Body of pancreas (tissue), 4 donors: Measurements from ENCODE around the gene C11orf98. TPM values are rescaled to one million over a fixed set of nuclear protein-coding genes. Genes with fewer than 3 reads are reported as not detected.
A peak's percentile ranks its signal among the peaks of the same experiment; 100 is the strongest.
"Not testable (repeated sequence)": the region's sequence is repeated elsewhere in the genome, so short reads cannot be mapped to it uniquely, and the experiment has no call there.

Source experiments
- ATAC-seq: fragments of 150-250 bp; one replicate; pipeline ENCODE4 v1.9.1; 2016
- DNase-seq, 4 donors: peaks; one replicate each; pipeline ENCODE4 v3.0.0-alpha.2; 2019
- H3K27ac ChIP-seq, 4 donors: fragments of 200-600 bp; sonication (generic); 1 replicate in 3 of 4; 2 replicates in 1 of 4; pipeline versions ENCODE4 v1.5.1 to v1.6.1; 2016 to 2019; ENCODE audit warnings: mild to moderate bottlenecking in 1 of 4, mixed read lengths in 1 of 4, moderate library complexity in 1 of 4
- H3K27me3 ChIP-seq, 2 donors: fragments of 200-600 bp; sonication (generic); one replicate each; pipeline ENCODE4 v1.6.0; 2016; ENCODE audit warnings: mild to moderate bottlenecking in 1 of 2
- H3K36me3 ChIP-seq, 2 donors: fragments of 200-600 bp; sonication (generic); replicated peaks in 1 of 2; 2 replicates each; pipeline ENCODE4 v1.5.1; 2016; ENCODE audit warnings: low read depth in 2 of 2; ENCODE audit not compliant: insufficient read depth in 1 of 2
- H3K4me1 ChIP-seq: fragments of 200-600 bp; sonication (generic); one replicate; pipeline ENCODE4 v1.6.0; 2016
- H3K4me3 ChIP-seq, 2 donors: fragments of 200-600 bp; sonication (generic); 1 replicate in 1 of 2; 2 replicates in 1 of 2; pipeline ENCODE4 v1.5.1; 2016 to 2019
- H3K9me3 ChIP-seq, 3 donors: fragments of 200-600 bp; sonication (generic); 1 replicate in 2 of 3; 2 replicates in 1 of 3; pipeline ENCODE4 v1.5.1; 2016
- CTCF ChIP-seq, 7 experiments: fragments of 450-650 bp in 4 of 7; fragments of 200-600 bp in 3 of 7; sonication (generic) in 3 of 7; IDR thresholded peaks; one replicate each; pipeline ENCODE4 v1.5.1; 2016 to 2019; ENCODE audit warnings: antibody characterized with exemption in 7 of 7
- POLR2A ChIP-seq, 3 donors: fragments of 450-650 bp; IDR thresholded peaks; one replicate each; pipeline ENCODE4 v1.6.1; 2016; ENCODE audit warnings: antibody characterized with exemption in 3 of 3, mild to moderate bottlenecking in 2 of 3
- WGBS, 2 donors: methylation state at CpG; one replicate each; pipeline ENCODE4 v1.1.5; 2017; 5-methylcytosine and 5-hydroxymethylcytosine counted together
- intact Hi-C: fragments of 100-400 bp; cut with DNase I; formaldehyde crosslinking; loops from one replicate; pipeline ENCODE4 v1.15.1; 2023
- total RNA-seq, 2 donors: library from RNA; depleted of rRNA; stranded (reverse); fragments of >200 nt; gene quantifications; one replicate each; pipeline ENCODE4 v1.1.0, GENCODE V29; 2016

The C11orf98 gene
- total RNA-seq, 2 donors from 2014 or later: 18.2 to 24.4 TPM

GRCh38 chr11:62702246-62702645 is 37.2 kb upstream of the C11orf98 start:
- Histone ChIP-seq H3K4me3 (no peak overlapping the region), H3K4me1 (peaks cover 23% of the 10 kb centered on the region), H3K27ac (no peak overlapping the region), H3K36me3 (peaks cover 0 to 2% of the 10 kb centered on the region in 2 donors), H3K9me3 (no peaks in the 10 kb centered on the region), H3K27me3 (no peaks in the 10 kb centered on the region)
- WGBS, 2 donors: 86 to 95% methylated on average over 11 of the region's 11 CpGs
- no peak for TF ChIP-seq CTCF (IDR thresholded peaks at IDR 0.05)
- no peak for TF ChIP-seq POLR2A (IDR thresholded peaks at IDR 0.05)
- ATAC-seq: no peak
- DNase-seq: no peak
- intact Hi-C loops: no loop called here

GRCh38 chr11:62694455-62695167 is 29.6 kb upstream of the C11orf98 start:
- H3K27ac ChIP-seq: no peak overlapping the region
- DNase-seq (peak; percentile 82 to 88 (median 84)), ATAC-seq (peak; percentile 82)
- H3K4me3 ChIP-seq: no peak overlapping the region
- H3K9me3 ChIP-seq: no peaks in the 10 kb centered on the region
- intact Hi-C loops: loop anchor here (10.0 kb wide), 1 partner anchor 280 kb away; the partner anchor contains the start of gene SCGB1A1
- no peaks in the 10 kb centered on the region for H3K4me1 ChIP-seq
- peaks cover 0 to 4% of the 10 kb centered on the region in 2 donors for H3K36me3 ChIP-seq
- H3K27me3 ChIP-seq: no peaks in the 10 kb centered on the region
- 39 to 49% methylated on average over 14 of the region's 14 CpGs for WGBS, 2 donors
- TF ChIP-seq CTCF (IDR thresholded peaks at IDR 0.05) (peak; percentile 59 to 79 (median 74)), POLR2A (IDR thresholded peaks at IDR 0.05) (no peak)

GRCh38 chr11:62693624-62694023 is 28.6 kb upstream of the C11orf98 start:
- not testable (repeated sequence) for H3K4me1 ChIP-seq, H3K4me3 ChIP-seq, ATAC-seq, DNase-seq, H3K27me3 ChIP-seq, H3K27ac ChIP-seq, H3K36me3 ChIP-seq, H3K9me3 ChIP-seq
- 66 to 83% methylated on average over 4 of the region's 4 CpGs for WGBS, 2 donors
- intact Hi-C loops: loop anchor here (10.0 kb wide), 1 partner anchor 279 kb away; the partner anchor contains the start of gene SCGB1A1

GRCh38 chr11:62689421-62690183 is 24.6 kb upstream of the C11orf98 start, which contains the start of gene LRRN4CL:
Gene LRRN4CL, minus strand, starts transcription at chr11:62689530. Its CDS starts 1,022 bp downstream, at chr11:62688508.
- intact Hi-C loops: loop anchor here (10.0 kb wide), 1 partner anchor 275 kb away; the partner anchor contains the start of gene SCGB1A1
- Histone ChIP-seq H3K27me3 (peaks cover 0 to 8% of the 10 kb centered on the region in 2 donors), H3K27ac (no peak within 1 kb of the TSS), H3K4me1 (no peaks in the 10 kb centered on the region), H3K36me3 (peaks cover 0 to 4% of the 10 kb centered on the region in 2 donors), H3K4me3 (no peak within 1 kb of the TSS), H3K9me3 (no peaks in the 10 kb centered on the region)
- 39 to 60% methylated on average over 11 of the region's 11 CpGs for WGBS, 2 donors
- TF ChIP-seq POLR2A (IDR thresholded peaks at IDR 0.05): no peak
- TF ChIP-seq CTCF (IDR thresholded peaks at IDR 0.05): no peak
- DNase-seq (peak in 3 of 4 donors; percentile 42 to 59 (median 52)), ATAC-seq (peak; percentile 54)

- Histone ChIP-seq H3K36me3 (peaks cover 0 to 4% of the 10 kb centered on the region in 2 donors), H3K4me3 (no peak overlapping the region), H3K9me3 (no peaks in the 10 kb centered on the region), H3K27me3 (peaks cover 0 to 8% of the 10 kb centered on the region in 2 donors), H3K27ac (no peak overlapping the region), H3K4me1 (no peaks in the 10 kb centered on the region)
- DNase-seq (no peak), ATAC-seq (no peak)
- intact Hi-C loops: no loop called here
- no peak for TF ChIP-seq CTCF (IDR thresholded peaks at IDR 0.05)
- no peak for TF ChIP-seq POLR2A (IDR thresholded peaks at IDR 0.05)
- 18 to 30% methylated on average over 1 of the region's 1 CpG for WGBS, 2 donors
Measured at GRCh38 chr11:62688491-62688890, 23.5 kb upstream of the C11orf98 start.
